GM23338 (cell line): ENCODE measurements around the gene ZNF485. TPM values are rescaled to one million over a fixed set of nuclear protein-coding genes. Genes with fewer than 3 reads are reported as not detected.

Source experiments
- ATAC-seq: fragments of 200-7000 bp; cut with Tn5 transposase; 3 replicates; pipeline ENCODE4 v1.9.1; 2020
- DNase-seq: peaks from one replicate; pipeline ENCODE4 v3.0.0-alpha.2; 2015; ENCODE audit warnings: low spot score
- H2AFZ ChIP-seq: fragments of 200-600 bp; sonication (generic); 2 replicates; pipeline ENCODE4 v1.8.0; 2016; ENCODE audit warnings: antibody characterized with exemption, mild to moderate bottlenecking, moderate library complexity
- H3F3A ChIP-seq: fragments of 200-600 bp; sonication (generic); replicated peaks from 2 replicates; pipeline ENCODE4 v1.8.0; 2017; ENCODE audit warnings: antibody characterized with exemption, mixed run types, low read depth
- H3K27ac ChIP-seq: fragments of 200-600 bp; sonication (generic); 2 replicates; pipeline ENCODE4 v1.6.1; 2016; ENCODE audit warnings: low read depth
- H3K27me3 ChIP-seq: fragments of 200-600 bp; sonication (generic); 2 replicates; pipeline ENCODE4 v1.8.0; 2016; ENCODE audit warnings: mild to moderate bottlenecking, mixed run types, moderate library complexity; ENCODE audit not compliant: insufficient read depth
- H3K36me3 ChIP-seq: fragments of 200-600 bp; sonication (generic); 2 replicates; pipeline ENCODE4 v1.8.0; 2016; ENCODE audit warnings: mild to moderate bottlenecking; ENCODE audit not compliant: insufficient read depth
- H3K4me1 ChIP-seq: fragments of 200-600 bp; sonication (generic); 2 replicates; pipeline ENCODE4 v1.8.0; 2016; ENCODE audit warnings: mild to moderate bottlenecking, moderate library complexity; ENCODE audit not compliant: insufficient read depth
- H3K4me2 ChIP-seq: fragments of 200-600 bp; sonication (generic); 2 replicates; pipeline ENCODE4 v1.7.1; 2017; ENCODE audit warnings: mixed run types
- H3K4me3 ChIP-seq: fragments of 200-600 bp; sonication (generic); 2 replicates; pipeline ENCODE4 v1.6.1; 2016; ENCODE audit warnings: mixed run types
- H3K79me2 ChIP-seq: fragments of 200-600 bp; sonication (generic); replicated peaks from 2 replicates; pipeline ENCODE4 v1.8.0; 2017; ENCODE audit warnings: mild to moderate bottlenecking; ENCODE audit not compliant: insufficient read depth
- H3K9me2 ChIP-seq: fragments of 200-600 bp; sonication (generic); 2 replicates; pipeline ENCODE4 v1.8.0; 2017; ENCODE audit not compliant: insufficient read depth
- H4K20me1 ChIP-seq: fragments of 200-600 bp; sonication (generic); replicated peaks from 2 replicates; pipeline ENCODE4 v1.8.0; 2017; ENCODE audit warnings: mild to moderate bottlenecking; ENCODE audit not compliant: insufficient read depth
- H3K27ac Mint-ChIP-seq: 2 replicates; pipeline ENCODE4 v1.8.0; 2020; ENCODE audit warnings: inconsistent platforms, mild to moderate bottlenecking, moderate library complexity, mixed read lengths
- H3K27me3 Mint-ChIP-seq: 3 replicates; pipeline ENCODE4 v1.8.0; 2022; ENCODE audit warnings: low read depth, mild to moderate bottlenecking, moderate library complexity, mixed read lengths, inconsistent platforms; ENCODE audit not compliant: insufficient read depth, poor library complexity
- H3K36me3 Mint-ChIP-seq: 3 replicates; pipeline ENCODE4 v1.8.0; 2021; ENCODE audit warnings: low read depth, mild to moderate bottlenecking, inconsistent platforms, moderate library complexity, mixed read lengths
- H3K4me1 Mint-ChIP-seq: 3 replicates; pipeline ENCODE4 v1.8.0; 2020; ENCODE audit warnings: mild to moderate bottlenecking, inconsistent platforms, mixed read lengths
- H3K4me3 Mint-ChIP-seq: 3 replicates; pipeline ENCODE4 v1.8.0; 2021; ENCODE audit warnings: moderate library complexity, mild to moderate bottlenecking, inconsistent platforms, mixed read lengths
- H3K9me3 Mint-ChIP-seq: 3 replicates; pipeline ENCODE4 v1.8.0; 2020; ENCODE audit warnings: moderate library complexity, mild to moderate bottlenecking, inconsistent platforms, mixed read lengths
- EZH2 ChIP-seq: fragments of 200-600 bp; sonication (generic); IDR thresholded peaks from one replicate; pipeline ENCODE4 v1.8.0; 2017; ENCODE audit warnings: antibody characterized with exemption, mild to moderate bottlenecking, low read depth; ENCODE audit not compliant: unreplicated experiment
- EZH2phosphoT487 ChIP-seq: fragments of 200-600 bp; sonication (generic); IDR thresholded peaks from one replicate; pipeline ENCODE4 v1.8.1; 2018; ENCODE audit warnings: antibody characterized with exemption; ENCODE audit not compliant: unreplicated experiment
- JUNB ChIP-seq: IDR thresholded peaks from one replicate; pipeline ENCODE4 v1.6.1; 2016; ENCODE audit warnings: antibody characterized with exemption; ENCODE audit not compliant: unreplicated experiment
- NANOG ChIP-seq: IDR thresholded peaks from 2 replicates; pipeline ENCODE4 v1.6.1; 2016; ENCODE audit warnings: antibody characterized with exemption, borderline replicate concordance
- POLR2AphosphoS5 ChIP-seq: IDR thresholded peaks from 2 replicates; pipeline ENCODE4 v1.6.1; 2016; ENCODE audit warnings: antibody characterized with exemption, low read depth
- STAT1 ChIP-seq: IDR thresholded peaks from one replicate; pipeline ENCODE4 v1.6.1; 2016; ENCODE audit warnings: antibody characterized with exemption; ENCODE audit not compliant: unreplicated experiment
- ZNF114 ChIP-seq: fragments of 250-450 bp; sonication (Bioruptor Pico); IDR thresholded peaks from 2 replicates; pipeline ENCODE4 v1.5.0; 2020; ENCODE audit warnings: mild to moderate bottlenecking, moderate library complexity
- ZNF331 ChIP-seq: fragments of 250-450 bp; sonication (Bioruptor Pico); IDR thresholded peaks from 2 replicates; pipeline ENCODE4 v1.5.0; 2020; ENCODE audit warnings: low read depth, mild to moderate bottlenecking, moderate library complexity
- polyA plus RNA-seq: library from polyadenylated mRNA; unstranded; fragments of >200 nt; fragmentation: Nextera tagmentation; extraction: Ambion mirVana; gene quantifications from 2 replicates; pipeline ENCODE4 v1.2.1, GENCODE V29; 2016
- total RNA-seq: library from RNA; depleted of rRNA; stranded (reverse); fragments of >200 nt; shearing (Covaris generic); gene quantifications from 2 replicates; pipeline ENCODE4 v1.2.3, GENCODE V29; 2014
- TF ChIP-seq, protein P1 (sequence below): IDR thresholded peaks from 2 replicates; pipeline ENCODE4 v1.6.1; 2016; ENCODE audit warnings: antibody characterized with exemption
- TF ChIP-seq, protein P2 (sequence below): fragments of 250-450 bp; sonication (Bioruptor Pico); IDR thresholded peaks from 2 replicates; pipeline ENCODE4 v1.5.0; 2020; ENCODE audit warnings: mild to moderate bottlenecking, moderate library complexity
- TF ChIP-seq, protein P3 (sequence below), 2 experiments: fragments of 200-600 bp in 1 of 2; sonication (generic) in 1 of 2; conservative IDR thresholded peaks; 2 replicates each; pipeline versions ENCODE4 v1.5.1 to v1.6.1; 2016 to 2017; ENCODE audit warnings: antibody characterized with exemption in 2 of 2, low read depth in 2 of 2, mild to moderate bottlenecking in 2 of 2, moderate library complexity in 1 of 2

Gene ZNF485
- total and polyA plus RNA-seq, 2 experiments from 2014 or later = 5.7 to 7.8 TPM

DNA sequence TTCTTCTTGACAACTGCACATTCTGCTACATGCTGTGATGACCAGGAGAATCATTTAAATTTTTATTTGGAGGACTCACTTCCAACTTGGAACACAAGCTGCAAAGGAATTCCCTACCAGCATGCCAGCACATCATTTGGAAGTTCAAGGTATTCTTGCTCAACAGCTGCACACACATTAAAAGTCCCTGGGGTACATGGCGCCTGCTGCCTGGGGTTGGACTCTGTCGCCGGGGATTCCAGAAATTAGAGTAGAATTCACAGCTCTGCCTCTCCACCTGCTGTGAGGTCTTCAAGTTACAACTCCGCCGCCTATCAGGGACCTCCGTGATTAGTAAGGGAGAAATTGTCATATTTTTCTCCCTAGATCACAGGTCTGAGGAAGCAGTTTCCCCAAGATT lies 41.3 kb downstream of the ZNF485 start:
- TF ChIP-seq EZH2 = no peak
- peaks cover 58% of the 10 kb centered on the region for H3K9me3 Mint-ChIP-seq
- peaks cover 3% of the 10 kb centered on the region for H3K4me1 Mint-ChIP-seq
- peaks cover 23% of the 10 kb centered on the region for H3K27me3 ChIP-seq
- H3K27ac Mint-ChIP-seq = no peak overlapping the region
- peak overlapping the region; percentile 91; the same call in 1 of the 2 replicates for H2AFZ ChIP-seq
- peaks cover 19% of the 10 kb centered on the region for H3K9me2 ChIP-seq
- ATAC-seq = no peak
- H3K79me2 ChIP-seq = no peaks in the 10 kb centered on the region
- H3K36me3 Mint-ChIP-seq = peaks cover 52% of the 10 kb centered on the region
- peak overlapping the region; percentile 85 for H3K4me3 Mint-ChIP-seq
- peak overlapping the region; percentile 96 for H3K4me2 ChIP-seq
- H3K27me3 Mint-ChIP-seq = peaks cover 30% of the 10 kb centered on the region
- DNase-seq = no peak
- H3K4me1 ChIP-seq = peaks cover 11% of the 10 kb centered on the region; the same call in 1 of the 2 replicates
- H3K36me3 ChIP-seq = peaks cover 34% of the 10 kb centered on the region
- no peaks in the 10 kb centered on the region for H4K20me1 ChIP-seq
- no peaks in the 10 kb centered on the region for H3F3A ChIP-seq
- H3K27ac ChIP-seq = no peak overlapping the region
- H3K4me3 ChIP-seq = peak overlapping the region; percentile 83

DNA sequence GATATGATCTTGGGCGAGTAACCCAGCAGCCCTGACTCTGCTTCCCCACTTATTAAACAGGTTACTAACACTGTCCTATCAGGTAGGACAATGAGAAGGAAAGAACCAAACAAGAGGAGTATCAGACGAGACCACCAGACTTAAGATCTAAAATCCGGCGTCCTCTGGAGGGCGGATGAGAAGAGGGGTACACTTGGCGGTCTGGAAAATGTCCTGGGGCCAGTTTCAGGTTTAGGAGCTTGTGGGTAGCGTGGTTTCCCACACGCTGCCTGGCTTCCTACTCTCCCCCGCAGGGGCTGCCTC lies 41.8 kb downstream of the ZNF485 start:
- H3K79me2 ChIP-seq = no peaks in the 10 kb centered on the region
- Mint-ChIP-seq H3K4me1 (peaks cover 5% of the 10 kb centered on the region), H3K27ac (no peak overlapping the region), H3K4me3 (peak overlapping the region; percentile 85), H3K9me3 (peaks cover 53% of the 10 kb centered on the region), H3K36me3 (peaks cover 48% of the 10 kb centered on the region), H3K27me3 (peaks cover 30% of the 10 kb centered on the region)
- no peak overlapping the region for H3K27ac ChIP-seq
- peaks cover 11% of the 10 kb centered on the region; the same call in 1 of the 2 replicates for H3K4me1 ChIP-seq
- H4K20me1 ChIP-seq = no peaks in the 10 kb centered on the region
- peak overlapping the region; percentile 83 for H3K4me3 ChIP-seq
- peak overlapping the region; percentile 91; the same call in 1 of the 2 replicates for H2AFZ ChIP-seq
- no peak for DNase-seq
- peaks cover 19% of the 10 kb centered on the region for H3K9me2 ChIP-seq
- H3F3A ChIP-seq = no peaks in the 10 kb centered on the region
- H3K27me3 ChIP-seq = peaks cover 23% of the 10 kb centered on the region
- TF ChIP-seq NANOG (no peak), POLR2AphosphoS5 (no peak), ZNF331 (CRISPR knock-in tag) (no peak), ZNF114 (CRISPR knock-in tag) (no peak), STAT1 (no peak), JUNB (no peak), EZH2 (no peak), EZH2phosphoT487 (no peak)
- TF ChIP-seq, protein P1, sequence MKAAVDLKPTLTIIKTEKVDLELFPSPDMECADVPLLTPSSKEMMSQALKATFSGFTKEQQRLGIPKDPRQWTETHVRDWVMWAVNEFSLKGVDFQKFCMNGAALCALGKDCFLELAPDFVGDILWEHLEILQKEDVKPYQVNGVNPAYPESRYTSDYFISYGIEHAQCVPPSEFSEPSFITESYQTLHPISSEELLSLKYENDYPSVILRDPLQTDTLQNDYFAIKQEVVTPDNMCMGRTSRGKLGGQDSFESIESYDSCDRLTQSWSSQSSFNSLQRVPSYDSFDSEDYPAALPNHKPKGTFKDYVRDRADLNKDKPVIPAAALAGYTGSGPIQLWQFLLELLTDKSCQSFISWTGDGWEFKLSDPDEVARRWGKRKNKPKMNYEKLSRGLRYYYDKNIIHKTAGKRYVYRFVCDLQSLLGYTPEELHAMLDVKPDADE = no peak
- TF ChIP-seq, protein P2, sequence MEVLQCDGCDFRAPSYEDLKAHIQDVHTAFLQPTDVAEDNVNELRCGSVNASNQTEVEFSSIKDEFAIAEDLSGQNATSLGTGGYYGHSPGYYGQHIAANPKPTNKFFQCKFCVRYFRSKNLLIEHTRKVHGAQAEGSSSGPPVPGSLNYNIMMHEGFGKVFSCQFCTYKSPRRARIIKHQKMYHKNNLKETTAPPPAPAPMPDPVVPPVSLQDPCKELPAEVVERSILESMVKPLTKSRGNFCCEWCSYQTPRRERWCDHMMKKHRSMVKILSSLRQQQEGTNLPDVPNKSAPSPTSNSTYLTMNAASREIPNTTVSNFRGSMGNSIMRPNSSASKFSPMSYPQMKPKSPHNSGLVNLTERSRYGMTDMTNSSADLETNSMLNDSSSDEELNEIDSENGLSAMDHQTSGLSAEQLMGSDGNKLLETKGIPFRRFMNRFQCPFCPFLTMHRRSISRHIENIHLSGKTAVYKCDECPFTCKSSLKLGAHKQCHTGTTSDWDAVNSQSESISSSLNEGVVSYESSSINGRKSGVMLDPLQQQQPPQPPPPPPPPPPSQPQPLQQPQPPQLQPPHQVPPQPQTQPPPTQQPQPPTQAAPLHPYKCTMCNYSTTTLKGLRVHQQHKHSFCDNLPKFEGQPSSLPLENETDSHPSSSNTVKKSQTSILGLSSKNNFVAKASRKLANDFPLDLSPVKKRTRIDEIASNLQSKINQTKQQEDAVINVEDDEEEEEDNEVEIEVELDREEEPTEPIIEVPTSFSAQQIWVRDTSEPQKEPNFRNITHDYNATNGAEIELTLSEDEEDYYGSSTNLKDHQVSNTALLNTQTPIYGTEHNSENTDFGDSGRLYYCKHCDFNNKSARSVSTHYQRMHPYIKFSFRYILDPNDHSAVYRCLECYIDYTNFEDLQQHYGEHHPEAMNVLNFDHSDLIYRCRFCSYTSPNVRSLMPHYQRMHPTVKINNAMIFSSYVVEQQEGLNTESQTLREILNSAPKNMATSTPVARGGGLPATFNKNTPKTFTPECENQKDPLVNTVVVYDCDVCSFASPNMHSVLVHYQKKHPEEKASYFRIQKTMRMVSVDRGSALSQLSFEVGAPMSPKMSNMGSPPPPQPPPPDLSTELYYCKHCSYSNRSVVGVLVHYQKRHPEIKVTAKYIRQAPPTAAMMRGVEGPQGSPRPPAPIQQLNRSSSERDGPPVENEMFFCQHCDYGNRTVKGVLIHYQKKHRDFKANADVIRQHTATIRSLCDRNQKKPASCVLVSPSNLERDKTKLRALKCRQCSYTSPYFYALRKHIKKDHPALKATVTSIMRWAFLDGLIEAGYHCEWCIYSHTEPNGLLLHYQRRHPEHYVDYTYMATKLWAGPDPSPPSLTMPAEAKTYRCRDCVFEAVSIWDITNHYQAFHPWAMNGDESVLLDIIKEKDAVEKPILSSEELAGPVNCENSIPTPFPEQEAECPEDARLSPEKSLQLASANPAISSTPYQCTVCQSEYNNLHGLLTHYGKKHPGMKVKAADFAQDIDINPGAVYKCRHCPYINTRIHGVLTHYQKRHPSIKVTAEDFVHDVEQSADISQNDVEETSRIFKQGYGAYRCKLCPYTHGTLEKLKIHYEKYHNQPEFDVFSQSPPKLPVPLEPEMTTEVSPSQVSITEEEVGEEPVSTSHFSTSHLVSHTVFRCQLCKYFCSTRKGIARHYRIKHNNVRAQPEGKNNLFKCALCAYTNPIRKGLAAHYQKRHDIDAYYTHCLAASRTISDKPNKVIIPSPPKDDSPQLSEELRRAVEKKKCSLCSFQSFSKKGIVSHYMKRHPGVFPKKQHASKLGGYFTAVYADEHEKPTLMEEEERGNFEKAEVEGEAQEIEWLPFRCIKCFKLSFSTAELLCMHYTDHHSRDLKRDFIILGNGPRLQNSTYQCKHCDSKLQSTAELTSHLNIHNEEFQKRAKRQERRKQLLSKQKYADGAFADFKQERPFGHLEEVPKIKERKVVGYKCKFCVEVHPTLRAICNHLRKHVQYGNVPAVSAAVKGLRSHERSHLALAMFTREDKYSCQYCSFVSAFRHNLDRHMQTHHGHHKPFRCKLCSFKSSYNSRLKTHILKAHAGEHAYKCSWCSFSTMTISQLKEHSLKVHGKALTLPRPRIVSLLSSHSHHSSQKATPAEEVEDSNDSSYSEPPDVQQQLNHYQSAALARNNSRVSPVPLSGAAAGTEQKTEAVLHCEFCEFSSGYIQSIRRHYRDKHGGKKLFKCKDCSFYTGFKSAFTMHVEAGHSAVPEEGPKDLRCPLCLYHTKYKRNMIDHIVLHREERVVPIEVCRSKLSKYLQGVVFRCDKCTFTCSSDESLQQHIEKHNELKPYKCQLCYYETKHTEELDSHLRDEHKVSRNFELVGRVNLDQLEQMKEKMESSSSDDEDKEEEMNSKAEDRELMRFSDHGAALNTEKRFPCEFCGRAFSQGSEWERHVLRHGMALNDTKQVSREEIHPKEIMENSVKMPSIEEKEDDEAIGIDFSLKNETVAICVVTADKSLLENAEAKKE (CRISPR knock-in tag) = no peak
- TF ChIP-seq, protein P3, sequence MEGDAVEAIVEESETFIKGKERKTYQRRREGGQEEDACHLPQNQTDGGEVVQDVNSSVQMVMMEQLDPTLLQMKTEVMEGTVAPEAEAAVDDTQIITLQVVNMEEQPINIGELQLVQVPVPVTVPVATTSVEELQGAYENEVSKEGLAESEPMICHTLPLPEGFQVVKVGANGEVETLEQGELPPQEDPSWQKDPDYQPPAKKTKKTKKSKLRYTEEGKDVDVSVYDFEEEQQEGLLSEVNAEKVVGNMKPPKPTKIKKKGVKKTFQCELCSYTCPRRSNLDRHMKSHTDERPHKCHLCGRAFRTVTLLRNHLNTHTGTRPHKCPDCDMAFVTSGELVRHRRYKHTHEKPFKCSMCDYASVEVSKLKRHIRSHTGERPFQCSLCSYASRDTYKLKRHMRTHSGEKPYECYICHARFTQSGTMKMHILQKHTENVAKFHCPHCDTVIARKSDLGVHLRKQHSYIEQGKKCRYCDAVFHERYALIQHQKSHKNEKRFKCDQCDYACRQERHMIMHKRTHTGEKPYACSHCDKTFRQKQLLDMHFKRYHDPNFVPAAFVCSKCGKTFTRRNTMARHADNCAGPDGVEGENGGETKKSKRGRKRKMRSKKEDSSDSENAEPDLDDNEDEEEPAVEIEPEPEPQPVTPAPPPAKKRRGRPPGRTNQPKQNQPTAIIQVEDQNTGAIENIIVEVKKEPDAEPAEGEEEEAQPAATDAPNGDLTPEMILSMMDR (conservative IDR thresholded peaks at IDR 0.05; ENCODE audit: low read depth in 2 of 2) = no peak
- peak overlapping the region; percentile 96 for H3K4me2 ChIP-seq
- H3K36me3 ChIP-seq = peaks cover 29% of the 10 kb centered on the region
- ATAC-seq = no peak
